ENCODE results near the gene ACOX3. TPM values are rescaled to one million over a fixed set of nuclear protein-coding genes. Genes with fewer than 3 reads are reported as not detected.

The ACOX3 gene
- total and polyA plus RNA-seq, 2 donors (not counting 1 experiment from before 2014, with no cell fraction given): 6.8 to 23.8 TPM

DNA sequence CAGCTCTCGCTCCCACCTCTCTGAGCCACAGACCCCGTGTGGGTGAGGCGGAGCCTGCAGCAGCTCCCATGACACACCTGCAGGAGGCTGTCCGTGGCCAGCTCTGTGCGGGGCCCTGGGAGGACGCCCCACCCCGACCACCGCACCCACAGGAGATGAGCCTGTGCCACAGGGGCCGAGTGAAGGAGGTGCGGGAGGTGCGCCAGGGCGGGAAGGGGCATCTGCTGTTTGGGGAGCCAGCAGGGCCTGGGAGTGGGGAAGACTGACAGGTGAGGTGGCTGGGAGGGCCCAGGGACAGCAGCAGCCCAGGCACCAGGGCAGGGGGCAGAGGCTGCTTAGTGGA, 52.0 kb downstream of the ACOX3 start:
- TF ChIP-seq EZH2 (IDR thresholded peaks at IDR 0.05; ENCODE audit: low read length, missing control alignments): no peak
- TF ChIP-seq, protein P1, sequence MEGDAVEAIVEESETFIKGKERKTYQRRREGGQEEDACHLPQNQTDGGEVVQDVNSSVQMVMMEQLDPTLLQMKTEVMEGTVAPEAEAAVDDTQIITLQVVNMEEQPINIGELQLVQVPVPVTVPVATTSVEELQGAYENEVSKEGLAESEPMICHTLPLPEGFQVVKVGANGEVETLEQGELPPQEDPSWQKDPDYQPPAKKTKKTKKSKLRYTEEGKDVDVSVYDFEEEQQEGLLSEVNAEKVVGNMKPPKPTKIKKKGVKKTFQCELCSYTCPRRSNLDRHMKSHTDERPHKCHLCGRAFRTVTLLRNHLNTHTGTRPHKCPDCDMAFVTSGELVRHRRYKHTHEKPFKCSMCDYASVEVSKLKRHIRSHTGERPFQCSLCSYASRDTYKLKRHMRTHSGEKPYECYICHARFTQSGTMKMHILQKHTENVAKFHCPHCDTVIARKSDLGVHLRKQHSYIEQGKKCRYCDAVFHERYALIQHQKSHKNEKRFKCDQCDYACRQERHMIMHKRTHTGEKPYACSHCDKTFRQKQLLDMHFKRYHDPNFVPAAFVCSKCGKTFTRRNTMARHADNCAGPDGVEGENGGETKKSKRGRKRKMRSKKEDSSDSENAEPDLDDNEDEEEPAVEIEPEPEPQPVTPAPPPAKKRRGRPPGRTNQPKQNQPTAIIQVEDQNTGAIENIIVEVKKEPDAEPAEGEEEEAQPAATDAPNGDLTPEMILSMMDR (conservative IDR thresholded peaks at IDR 0.05 in 1 of 2, IDR thresholded peaks at IDR 0.05 in 1 of 2; ENCODE audit: low read depth in 1 of 2, low read length in 2 of 2): no peak
- H3K4me3 ChIP-seq (replicated peaks in 1 of 4; ENCODE audit: control extremely low read depth in 1 of 4, insufficient read depth in 1 of 4, low read depth in 3 of 4, low read length in 4 of 4): no peak overlapping the region
- no peak for DNase-seq (ENCODE audit: low read depth in 2 of 2)
- peaks cover 6% of the 10 kb centered on the region for H3K36me3 ChIP-seq (ENCODE audit: control insufficient read depth, insufficient read depth, low read length)
- H4K20me1 ChIP-seq (ENCODE audit: control insufficient read depth, extremely low read depth, insufficient read depth, low read length): no peaks in the 10 kb centered on the region
- H3K27ac ChIP-seq (ENCODE audit: insufficient read depth, low read length): no peak overlapping the region
- no peaks in the 10 kb centered on the region for H3K9me3 ChIP-seq (ENCODE audit: control insufficient read depth, insufficient read depth, low read depth, low read length)
- no peak overlapping the region for H3K9ac ChIP-seq (ENCODE audit: insufficient read depth, low read length)
- H3K79me2 ChIP-seq (ENCODE audit: control insufficient read depth, insufficient read depth, low read length): no peaks in the 10 kb centered on the region
- no peak overlapping the region for H2AFZ ChIP-seq (ENCODE audit: low read length)
- H3K4me2 ChIP-seq (ENCODE audit: extremely low read depth, insufficient read depth, low read length): no peak overlapping the region
- H3K27me3 ChIP-seq (ENCODE audit: control insufficient read depth, insufficient read depth, low read length): no peaks in the 10 kb centered on the region
- H3K4me1 ChIP-seq (ENCODE audit: control insufficient read depth, extremely low read depth, insufficient read depth, low read length): peaks cover 19% of the 10 kb centered on the region

DNA sequence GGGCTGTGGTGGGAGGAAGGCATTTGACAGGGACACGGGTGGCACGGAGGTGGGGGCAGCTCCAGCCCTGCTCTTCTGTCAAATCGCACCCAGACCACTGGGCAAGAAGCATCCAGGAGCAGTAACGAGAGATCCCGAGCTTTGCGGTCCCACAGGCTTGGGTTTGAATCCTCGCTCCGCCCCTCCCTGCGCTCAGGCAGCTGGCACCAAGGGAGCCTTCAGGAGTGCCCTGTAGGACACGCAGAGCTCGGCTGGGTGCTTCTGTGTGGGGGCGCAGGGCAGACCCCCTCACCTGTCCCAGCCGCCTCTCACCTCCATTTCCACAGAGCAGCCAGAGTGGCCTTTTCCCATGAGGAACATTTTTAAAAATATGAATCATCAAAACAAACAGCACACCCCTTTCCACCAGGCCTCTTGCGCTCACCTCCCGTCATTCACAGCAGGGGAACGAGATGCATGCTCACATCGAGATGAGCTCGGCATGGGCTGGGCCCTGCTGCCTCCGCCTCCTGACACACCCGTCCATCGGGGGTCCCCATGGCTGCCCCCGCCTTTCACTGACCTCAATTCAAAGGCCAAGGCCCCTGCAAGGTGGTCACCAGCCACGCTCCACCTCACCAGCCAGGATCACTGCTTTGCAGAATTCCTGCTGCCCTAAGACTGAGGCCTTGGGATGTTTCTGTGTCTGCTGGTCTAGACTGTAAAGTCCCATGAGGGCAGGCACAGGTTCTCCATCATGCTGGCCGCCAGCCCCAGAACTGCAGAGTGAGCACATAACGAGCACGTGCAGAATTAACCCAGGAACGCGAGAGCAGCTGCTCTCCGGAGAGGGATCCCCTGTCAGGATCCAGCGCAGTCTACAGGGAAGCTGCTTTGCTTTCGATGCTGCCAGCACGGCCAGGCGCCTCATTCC, 52.7 kb downstream of the ACOX3 start:
- H2AFZ ChIP-seq (ENCODE audit: low read length): no peak overlapping the region
- peaks cover 19% of the 10 kb centered on the region for H3K4me1 ChIP-seq (ENCODE audit: control insufficient read depth, extremely low read depth, insufficient read depth, low read length)
- no peak for DNase-seq (ENCODE audit: low read depth in 2 of 2)
- H3K4me3 ChIP-seq (replicated peaks in 1 of 4; ENCODE audit: control extremely low read depth in 1 of 4, insufficient read depth in 1 of 4, low read depth in 3 of 4, low read length in 4 of 4): no peak overlapping the region
- H3K4me2 ChIP-seq (ENCODE audit: extremely low read depth, insufficient read depth, low read length): no peak overlapping the region
- no peaks in the 10 kb centered on the region for H3K9me3 ChIP-seq (ENCODE audit: control insufficient read depth, insufficient read depth, low read depth, low read length)
- H3K27ac ChIP-seq (ENCODE audit: insufficient read depth, low read length): no peak overlapping the region
- H3K9ac ChIP-seq (ENCODE audit: insufficient read depth, low read length): no peak overlapping the region
- H4K20me1 ChIP-seq (ENCODE audit: control insufficient read depth, extremely low read depth, insufficient read depth, low read length): no peaks in the 10 kb centered on the region
- H3K36me3 ChIP-seq (ENCODE audit: control insufficient read depth, insufficient read depth, low read length): peaks cover 6% of the 10 kb centered on the region
- no peak for TF ChIP-seq EZH2 (IDR thresholded peaks at IDR 0.05; ENCODE audit: low read length, missing control alignments)
- TF ChIP-seq, protein P1 (conservative IDR thresholded peaks at IDR 0.05 in 1 of 2, IDR thresholded peaks at IDR 0.05 in 1 of 2; ENCODE audit: low read depth in 1 of 2, low read length in 2 of 2): no peak
- no peaks in the 10 kb centered on the region for H3K27me3 ChIP-seq (ENCODE audit: control insufficient read depth, insufficient read depth, low read length)
- H3K79me2 ChIP-seq (ENCODE audit: control insufficient read depth, insufficient read depth, low read length): no peaks in the 10 kb centered on the region

DNA sequence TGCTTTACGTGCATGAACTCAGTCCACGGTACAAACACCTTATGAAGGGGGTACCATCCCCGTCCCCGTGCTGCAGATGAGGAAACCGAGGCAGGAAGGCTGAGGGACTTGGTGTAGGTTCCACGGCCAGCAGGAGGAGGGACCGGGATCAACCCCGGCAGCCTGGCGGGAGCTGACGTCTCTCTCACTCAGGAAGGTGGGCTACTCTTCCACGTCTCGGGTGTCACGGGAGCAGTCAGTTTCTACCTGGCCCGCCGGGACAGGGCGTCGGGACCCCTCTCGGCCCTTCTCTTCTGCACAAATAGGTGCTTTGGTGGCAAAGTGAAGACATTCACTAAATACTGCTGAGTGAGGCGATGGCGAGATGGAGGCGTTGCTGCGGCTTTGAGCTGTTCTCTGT, 53.3 kb downstream of the ACOX3 start:
- Histone ChIP-seq H3K36me3 (ENCODE audit: control insufficient read depth, insufficient read depth, low read length) (peaks cover 6% of the 10 kb centered on the region), H3K27ac (ENCODE audit: insufficient read depth, low read length) (no peak overlapping the region), H2AFZ (ENCODE audit: low read length) (no peak overlapping the region), H3K27me3 (ENCODE audit: control insufficient read depth, insufficient read depth, low read length) (no peaks in the 10 kb centered on the region), H3K4me1 (ENCODE audit: control insufficient read depth, extremely low read depth, insufficient read depth, low read length) (peaks cover 12% of the 10 kb centered on the region), H3K9me3 (ENCODE audit: control insufficient read depth, insufficient read depth, low read depth, low read length) (no peaks in the 10 kb centered on the region), H3K4me3 (replicated peaks in 1 of 4; ENCODE audit: control extremely low read depth in 1 of 4, insufficient read depth in 1 of 4, low read depth in 3 of 4, low read length in 4 of 4) (no peak overlapping the region), H3K79me2 (ENCODE audit: control insufficient read depth, insufficient read depth, low read length) (no peaks in the 10 kb centered on the region), H3K9ac (ENCODE audit: insufficient read depth, low read length) (no peak overlapping the region), H3K4me2 (ENCODE audit: extremely low read depth, insufficient read depth, low read length) (no peak overlapping the region), H4K20me1 (ENCODE audit: control insufficient read depth, extremely low read depth, insufficient read depth, low read length) (no peaks in the 10 kb centered on the region)
- no peak for DNase-seq (ENCODE audit: low read depth in 2 of 2)
- no peak for TF ChIP-seq EZH2 (IDR thresholded peaks at IDR 0.05; ENCODE audit: low read length, missing control alignments)
- TF ChIP-seq, protein P1 (conservative IDR thresholded peaks at IDR 0.05 in 1 of 2, IDR thresholded peaks at IDR 0.05 in 1 of 2; ENCODE audit: low read depth in 1 of 2, low read length in 2 of 2): no peak

Data from fibroblast of lung (primary cell).